Prostate gland (tissue), 2 donors: ENCODE measurements around the gene ETFDH. TPM values are rescaled to one million over a fixed set of nuclear protein-coding genes. Genes with fewer than 3 reads are reported as not detected.
"Not testable (repeated sequence)": the region's sequence is repeated elsewhere in the genome, so short reads cannot be mapped to it uniquely, and the experiment has no call there.

Source experiments
- DNase-seq: peaks from one replicate; pipeline ENCODE4 v3.0.0-alpha.2; 2019; ENCODE audit warnings: low spot score
- H3K27ac ChIP-seq, 2 donors: fragments of 200-600 bp; sonication (generic); 2 replicates each; pipeline ENCODE4 v1.5.1; 2017 to 2019
- H3K27me3 ChIP-seq: fragments of 200-600 bp; sonication (generic); replicated peaks from 2 replicates; pipeline ENCODE4 v1.5.1; 2019; ENCODE audit not compliant: insufficient read depth
- H3K36me3 ChIP-seq, 2 donors: fragments of 200-600 bp; sonication (generic); 1 replicate in 1 of 2; 2 replicates in 1 of 2; pipeline versions ENCODE4 v1.5.1 to v1.8.1; 2017 to 2019
- H3K4me1 ChIP-seq: fragments of 200-600 bp; sonication (generic); replicated peaks from 2 replicates; pipeline ENCODE4 v1.5.1; 2019
- H3K4me3 ChIP-seq, 2 donors: fragments of 200-600 bp; sonication (generic); 2 replicates each; pipeline ENCODE4 v1.5.1; 2017 to 2019
- H3K9me3 ChIP-seq: fragments of 200-600 bp; sonication (generic); 2 replicates; pipeline ENCODE4 v1.5.1; 2017
- POLR2A ChIP-seq: fragments of 450-650 bp; IDR thresholded peaks from one replicate; pipeline ENCODE4 v1.6.1; 2016; ENCODE audit warnings: antibody characterized with exemption, mild to moderate bottlenecking
- POLR2AphosphoS5 ChIP-seq: sonication (generic); formaldehyde crosslinking; IDR thresholded peaks from one replicate; pipeline ENCODE4 v1.6.1; 2017; ENCODE audit warnings: antibody characterized with exemption
- WGBS: methylation state at CpG from one replicate; pipeline ENCODE4 v1.1.5; 2018; 5-methylcytosine and 5-hydroxymethylcytosine counted together
- intact Hi-C: fragments of 100-400 bp; cut with DNase I; formaldehyde crosslinking; loops from one replicate; pipeline ENCODE4 v1.14.2; 2022
- total RNA-seq, 2 donors: library from RNA; depleted of rRNA; stranded (reverse); fragments of >200 nt; gene quantifications; one replicate each; pipeline ENCODE4 v1.1.0, GENCODE V29; 2016
- TF ChIP-seq, protein P1 (sequence below), 4 experiments: fragments of 200-600 bp in 2 of 4; fragments of 450-650 bp in 2 of 4; sonication (generic) in 2 of 4; IDR thresholded peaks; 1 replicate in 3 of 4; 2 replicates in 1 of 4; pipeline ENCODE4 v1.5.1; 2016 to 2019; ENCODE audit warnings: antibody characterized with exemption in 4 of 4, mild to moderate bottlenecking in 2 of 4, moderate library complexity in 2 of 4

The ETFDH gene
- total RNA-seq, 2 donors from 2014 or later, result 19.9 to 22.9 TPM

GRCh38 chr4:158656439-158656838 is 15.7 kb upstream of the ETFDH start:
- no peak for DNase-seq
- no peak overlapping the region for H3K27ac ChIP-seq
- 48% methylated on average over 1 of the region's 1 CpG for WGBS
- no peaks in the 10 kb centered on the region for H3K36me3 ChIP-seq
- no peaks in the 10 kb centered on the region for H3K27me3 ChIP-seq
- H3K4me1 ChIP-seq, result no peaks in the 10 kb centered on the region
- TF ChIP-seq, protein P1, sequence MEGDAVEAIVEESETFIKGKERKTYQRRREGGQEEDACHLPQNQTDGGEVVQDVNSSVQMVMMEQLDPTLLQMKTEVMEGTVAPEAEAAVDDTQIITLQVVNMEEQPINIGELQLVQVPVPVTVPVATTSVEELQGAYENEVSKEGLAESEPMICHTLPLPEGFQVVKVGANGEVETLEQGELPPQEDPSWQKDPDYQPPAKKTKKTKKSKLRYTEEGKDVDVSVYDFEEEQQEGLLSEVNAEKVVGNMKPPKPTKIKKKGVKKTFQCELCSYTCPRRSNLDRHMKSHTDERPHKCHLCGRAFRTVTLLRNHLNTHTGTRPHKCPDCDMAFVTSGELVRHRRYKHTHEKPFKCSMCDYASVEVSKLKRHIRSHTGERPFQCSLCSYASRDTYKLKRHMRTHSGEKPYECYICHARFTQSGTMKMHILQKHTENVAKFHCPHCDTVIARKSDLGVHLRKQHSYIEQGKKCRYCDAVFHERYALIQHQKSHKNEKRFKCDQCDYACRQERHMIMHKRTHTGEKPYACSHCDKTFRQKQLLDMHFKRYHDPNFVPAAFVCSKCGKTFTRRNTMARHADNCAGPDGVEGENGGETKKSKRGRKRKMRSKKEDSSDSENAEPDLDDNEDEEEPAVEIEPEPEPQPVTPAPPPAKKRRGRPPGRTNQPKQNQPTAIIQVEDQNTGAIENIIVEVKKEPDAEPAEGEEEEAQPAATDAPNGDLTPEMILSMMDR (IDR thresholded peaks at IDR 0.05), result no peak
- TF ChIP-seq POLR2AphosphoS5 (no peak), POLR2A (no peak)
- H3K9me3 ChIP-seq, result no peaks in the 10 kb centered on the region
- H3K4me3 ChIP-seq, result no peak overlapping the region
- intact Hi-C loops, result no loop called here

GRCh38 chr4:158657291-158657690 is 14.8 kb upstream of the ETFDH start:
- intact Hi-C loops, result no loop called here
- WGBS, result 96% methylated on average over 11 of the region's 11 CpGs
- Histone ChIP-seq H3K27me3 (no peaks in the 10 kb centered on the region), H3K4me1 (no peaks in the 10 kb centered on the region), H3K27ac (no peak overlapping the region), H3K9me3 (no peaks in the 10 kb centered on the region), H3K4me3 (no peak overlapping the region), H3K36me3 (no peaks in the 10 kb centered on the region)
- TF ChIP-seq POLR2A, result no peak
- TF ChIP-seq, protein P1 (IDR thresholded peaks at IDR 0.05), result no peak
- TF ChIP-seq POLR2AphosphoS5, result no peak
- DNase-seq, result no peak

DNA sequence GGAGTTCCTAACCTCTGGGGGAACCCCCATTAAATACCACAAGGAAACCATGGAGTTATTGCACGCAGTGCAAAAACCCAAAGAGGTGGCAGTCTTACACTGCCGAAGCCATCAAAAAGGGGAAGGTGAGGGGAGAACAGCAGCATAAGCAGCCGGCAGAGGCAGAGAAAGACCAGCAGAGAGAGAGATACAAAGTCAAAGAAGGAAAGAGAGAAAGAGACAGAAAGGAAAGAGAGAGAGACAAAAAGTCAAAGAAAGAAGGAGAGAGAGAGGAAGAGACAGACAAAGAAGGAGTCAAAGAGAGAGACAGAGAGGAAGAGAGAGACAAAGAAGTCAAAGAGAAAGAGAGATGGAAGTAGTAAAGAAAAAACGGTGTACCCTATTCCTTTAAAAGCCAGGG is 8.8 kb upstream of the ETFDH start:
- DNase-seq, H3K27me3 ChIP-seq, intact Hi-C loops, H3K4me1 ChIP-seq, H3K27ac ChIP-seq, H3K36me3 ChIP-seq, H3K9me3 ChIP-seq, H3K4me3 ChIP-seq: not testable (repeated sequence)
- WGBS, result 70% methylated on average over 4 of the region's 4 CpGs

DNA sequence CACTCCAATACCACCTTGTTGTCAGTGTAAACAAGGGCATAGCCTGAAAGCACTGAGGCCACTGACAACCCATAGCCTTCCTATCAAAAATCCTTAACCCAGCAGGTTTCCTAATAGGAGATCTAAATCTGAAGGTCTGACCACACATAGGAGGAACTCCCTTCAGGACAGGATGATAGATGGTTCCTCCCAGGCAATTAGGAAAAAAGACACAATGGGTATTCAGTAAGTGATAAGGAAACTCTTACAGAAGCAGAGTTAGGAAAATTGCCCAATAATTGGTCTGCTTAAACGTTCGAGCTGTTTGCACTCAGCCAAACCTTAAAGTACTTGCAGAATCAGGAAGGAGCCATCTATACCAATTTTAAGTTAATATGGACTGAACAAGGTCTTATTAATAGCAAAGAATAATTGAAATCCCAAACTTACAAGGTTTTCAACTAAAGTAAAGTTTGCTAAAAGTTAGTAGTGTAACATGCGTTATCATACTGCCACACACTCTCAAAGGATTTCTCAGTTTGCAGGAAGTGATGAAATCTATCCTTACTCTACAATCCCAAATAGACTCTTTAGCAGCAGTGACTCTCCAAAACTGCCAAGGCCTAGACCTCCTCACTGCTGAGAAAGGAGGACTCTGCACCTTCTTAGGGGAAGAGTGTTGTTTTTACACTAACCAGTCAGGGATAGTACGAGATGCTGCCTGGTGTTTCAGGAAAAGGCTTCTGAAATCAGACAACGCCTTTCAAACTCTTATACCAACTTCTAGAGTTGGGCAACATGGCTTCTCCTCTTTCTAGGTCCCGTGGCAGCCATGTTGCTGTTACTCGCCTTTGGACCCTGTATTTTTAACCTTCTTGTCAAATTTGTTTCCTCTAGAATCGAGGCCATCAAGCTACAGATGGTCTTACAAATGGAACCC is 8.1 kb upstream of the ETFDH start:
- H3K27ac ChIP-seq, H3K4me3 ChIP-seq, H3K27me3 ChIP-seq, intact Hi-C loops, H3K4me1 ChIP-seq, H3K36me3 ChIP-seq, DNase-seq, H3K9me3 ChIP-seq: not testable (repeated sequence)
- WGBS, result 86% methylated on average over 8 of the region's 8 CpGs

DNA sequence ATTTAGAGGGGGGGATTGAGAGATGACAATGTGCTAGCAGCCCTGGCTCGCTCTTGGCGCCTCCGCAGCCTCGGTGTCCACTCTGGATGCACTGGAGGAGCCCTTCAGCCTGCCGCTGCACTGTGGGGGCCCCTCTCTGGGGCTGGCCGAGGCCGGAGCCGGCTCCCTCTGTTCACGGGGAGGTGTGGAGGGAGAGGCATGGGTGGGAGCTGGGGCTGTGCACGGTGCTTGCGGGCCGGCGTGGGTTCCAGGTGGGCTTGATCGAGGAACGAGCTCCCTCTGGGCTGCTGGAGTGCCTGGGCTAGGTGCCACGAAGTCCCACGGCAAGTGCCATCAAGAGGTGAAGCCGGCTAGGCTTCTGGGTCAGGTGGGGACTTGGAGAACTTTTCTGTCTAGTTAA is 7.3 kb upstream of the ETFDH start:
- no peak for DNase-seq
- no peak for TF ChIP-seq POLR2A
- TF ChIP-seq POLR2AphosphoS5, result no peak
- TF ChIP-seq, protein P1 (IDR thresholded peaks at IDR 0.05), result no peak
- no peak overlapping the region for H3K27ac ChIP-seq
- intact Hi-C loops, result no loop called here
- no peak overlapping the region for H3K4me3 ChIP-seq
- H3K4me1 ChIP-seq, result no peaks in the 10 kb centered on the region
- H3K36me3 ChIP-seq, result no peaks in the 10 kb centered on the region
- H3K9me3 ChIP-seq, result no peaks in the 10 kb centered on the region
- no peaks in the 10 kb centered on the region for H3K27me3 ChIP-seq
- 97% methylated on average over 18 of the region's 18 CpGs for WGBS

- H3K9me3 ChIP-seq, result no peaks in the 10 kb centered on the region
- H3K27me3 ChIP-seq, result no peaks in the 10 kb centered on the region
- H3K4me1 ChIP-seq, result no peaks in the 10 kb centered on the region
- DNase-seq, result no peak
- H3K36me3 ChIP-seq, result no peaks in the 10 kb centered on the region
- H3K27ac ChIP-seq, result no peak overlapping the region
- no peak overlapping the region for H3K4me3 ChIP-seq
- no peak for TF ChIP-seq POLR2AphosphoS5
- TF ChIP-seq, protein P1 (IDR thresholded peaks at IDR 0.05), result no peak
- no peak for TF ChIP-seq POLR2A
- intact Hi-C loops, result no loop called here
- WGBS, result 98% methylated on average over 2 of the region's 2 CpGs
Measured at GRCh38 chr4:158666892-158667291, 5.2 kb upstream of the ETFDH start.
